Esophagus muscularis mucosa (tissue), 4 donors: Measurements from ENCODE around the gene PAPOLG.

Experiments used
- CTCF ChIP-seq, 3 experiments: fragments of 200-600 bp in 2 of 3; fragments of 450-650 bp in 1 of 3; sonication (generic) in 2 of 3; IDR thresholded peaks; one replicate each; pipeline ENCODE4 v1.5.1; 2017 to 2019; ENCODE audit warnings: antibody characterized with exemption in 3 of 3, mild to moderate bottlenecking in 2 of 3, moderate library complexity in 1 of 3
- EP300 ChIP-seq: sonication (generic); formaldehyde crosslinking; IDR thresholded peaks from one replicate; pipeline ENCODE4 v1.6.1; 2017; ENCODE audit warnings: antibody characterized with exemption
- POLR2A ChIP-seq: fragments of 450-650 bp; IDR thresholded peaks from one replicate; pipeline ENCODE4 v1.6.1; 2017; ENCODE audit warnings: antibody characterized with exemption, moderate library complexity, mild to moderate bottlenecking, low read depth
- POLR2AphosphoS5 ChIP-seq, 2 donors: sonication (generic); formaldehyde crosslinking; IDR thresholded peaks; one replicate each; pipeline ENCODE4 v1.6.1; 2017; ENCODE audit warnings: antibody characterized with exemption in 2 of 2

GRCh38 chr2:60843006-60843405 lies 86.9 kb downstream of the PAPOLG start:
- no peak for TF ChIP-seq POLR2A
- TF ChIP-seq CTCF (IDR thresholded peaks at IDR 0.05): no peak
- TF ChIP-seq POLR2AphosphoS5 (IDR thresholded peaks at IDR 0.05): no peak
- TF ChIP-seq EP300: no peak
